NCI-H446 treated with DMSO at 0.1 percent for 48 hours (cell line): Measurements from ENCODE around the gene CHST11.

Experiments
- DNase-seq: peaks from one replicate; lab custom pipeline; 2025; lab: John Stamatoyannopoulos, UW

CHST11 gene

DNA sequence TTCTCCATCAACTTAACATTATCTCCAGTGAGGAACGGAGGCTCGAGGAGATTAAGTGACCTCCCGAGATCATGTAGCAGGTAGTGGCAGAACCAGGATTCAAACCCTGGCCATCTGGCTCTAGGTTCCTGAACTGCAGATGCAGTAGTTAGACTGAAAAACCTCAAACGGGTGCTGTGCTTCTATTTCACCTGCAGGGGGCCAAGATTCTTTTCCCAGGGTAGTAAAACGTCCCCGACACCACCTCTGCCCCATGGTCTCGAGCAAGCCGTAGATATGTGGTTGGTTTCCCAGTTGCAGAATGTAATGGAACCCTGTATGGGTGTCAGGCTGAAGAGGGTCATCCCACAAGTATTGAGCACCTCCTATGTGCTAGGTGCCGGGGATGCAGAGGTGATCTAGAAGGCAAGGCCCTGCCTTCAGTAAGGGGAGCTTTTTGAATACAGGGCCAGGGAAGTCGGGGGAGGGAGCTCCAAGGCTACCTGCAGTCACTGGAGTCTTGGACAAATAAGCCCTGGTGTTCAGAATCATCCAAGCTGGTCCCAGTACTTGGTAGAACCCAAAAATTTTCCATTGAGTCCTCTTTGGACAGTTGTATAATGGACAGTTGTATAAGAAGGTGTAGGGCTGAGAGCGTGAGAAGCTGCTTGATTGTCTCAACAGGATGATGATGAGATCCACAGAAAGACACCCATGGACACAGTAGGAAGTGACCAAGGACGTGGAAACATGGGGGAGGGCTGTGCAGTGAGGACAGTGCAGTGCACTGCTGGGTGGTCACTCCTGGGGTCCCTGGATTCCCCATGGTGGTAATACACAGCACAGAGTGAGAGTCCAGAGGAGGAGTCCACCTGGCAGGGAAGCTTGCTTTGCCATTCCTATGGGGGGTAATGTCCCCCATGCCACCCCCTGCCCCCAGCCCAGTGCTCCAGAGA is 197.2 kb downstream of the CHST11 start:
- no peak for DNase-seq

DNA sequence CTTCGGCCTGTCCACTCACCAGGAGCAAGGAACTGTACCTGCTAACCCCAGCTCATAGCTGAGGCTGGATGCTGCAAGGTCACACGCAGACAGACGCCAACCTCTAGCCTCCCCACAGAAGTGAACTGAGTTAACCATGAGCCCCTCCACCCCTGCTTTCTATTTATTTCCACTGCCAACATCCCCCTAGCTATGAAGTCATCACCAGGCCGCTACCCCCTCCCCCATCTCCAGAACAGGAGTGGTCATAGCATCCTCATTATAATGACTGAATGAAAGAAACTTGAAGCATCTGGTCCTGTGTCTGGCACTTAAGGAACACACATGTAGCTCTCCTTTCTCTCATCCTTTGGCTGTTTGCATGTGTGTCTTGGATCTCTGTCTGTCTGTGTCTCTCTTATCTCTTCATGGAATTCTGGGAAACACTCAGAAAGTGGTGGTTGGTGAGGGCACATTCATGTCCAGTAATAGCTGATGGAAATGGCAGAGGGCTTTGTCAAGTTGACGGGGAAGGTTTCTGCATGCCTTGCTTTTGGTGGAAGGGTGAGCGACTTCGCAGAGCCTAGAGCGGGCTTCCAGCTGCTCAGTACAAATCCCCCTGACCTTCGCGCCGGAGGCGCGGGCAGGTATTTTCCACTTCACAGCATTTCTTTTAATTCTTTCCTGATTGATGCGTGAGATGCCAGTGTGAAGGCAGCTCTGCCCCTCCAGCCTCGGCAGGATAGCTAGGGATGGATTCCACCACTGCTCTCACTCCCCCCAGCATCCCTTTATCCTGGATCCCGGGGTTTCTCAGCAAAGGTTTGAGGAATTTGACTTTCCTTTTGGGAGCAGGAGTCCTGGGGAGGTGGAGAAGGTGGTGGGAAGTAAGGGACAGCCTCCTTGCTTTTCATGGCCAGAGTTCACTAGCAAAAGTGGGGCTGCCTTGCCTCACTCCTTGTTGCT is 198.2 kb downstream of the CHST11 start:
- DNase-seq = no peak

DNA sequence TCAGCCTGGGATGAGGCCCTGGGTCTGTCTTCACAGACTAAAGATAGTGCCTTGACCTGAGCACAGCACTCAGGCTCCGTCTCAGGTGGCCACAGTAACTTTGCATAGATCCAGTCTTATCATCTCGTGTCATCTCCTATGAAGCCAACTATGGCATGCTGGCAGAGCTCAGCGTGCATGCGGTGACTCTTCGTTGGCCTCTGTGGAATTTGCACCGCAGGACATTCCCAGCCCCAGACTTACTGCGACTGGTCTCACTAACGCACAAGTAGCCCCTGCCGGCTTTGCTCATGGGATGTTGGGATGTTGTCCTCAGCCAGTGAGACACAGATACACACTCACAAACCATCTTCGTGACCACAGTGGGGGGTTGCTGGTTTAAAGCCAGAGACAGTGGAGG is 199.6 kb downstream of the CHST11 start:
- no peak for DNase-seq

DNA sequence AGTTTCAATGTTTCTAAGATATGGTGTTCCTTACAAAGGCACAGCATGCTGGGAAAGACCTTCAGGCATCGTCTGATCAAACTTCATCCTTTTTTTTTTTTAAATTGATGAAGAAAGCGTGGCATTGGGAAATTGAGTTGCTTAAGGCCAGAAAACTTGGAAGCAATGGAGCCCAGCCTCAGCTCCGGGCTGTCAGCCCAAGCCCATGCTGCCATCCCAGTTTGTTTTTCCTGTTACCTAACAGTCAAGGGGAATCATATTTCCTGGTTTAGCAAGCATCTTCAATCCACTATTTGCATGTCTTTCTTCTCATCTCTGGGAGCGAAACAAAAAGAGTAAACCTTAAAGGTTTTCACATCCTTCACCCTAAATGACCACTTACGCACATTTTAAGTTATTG is 200.2 kb downstream of the CHST11 start:
- no peak for DNase-seq

DNA sequence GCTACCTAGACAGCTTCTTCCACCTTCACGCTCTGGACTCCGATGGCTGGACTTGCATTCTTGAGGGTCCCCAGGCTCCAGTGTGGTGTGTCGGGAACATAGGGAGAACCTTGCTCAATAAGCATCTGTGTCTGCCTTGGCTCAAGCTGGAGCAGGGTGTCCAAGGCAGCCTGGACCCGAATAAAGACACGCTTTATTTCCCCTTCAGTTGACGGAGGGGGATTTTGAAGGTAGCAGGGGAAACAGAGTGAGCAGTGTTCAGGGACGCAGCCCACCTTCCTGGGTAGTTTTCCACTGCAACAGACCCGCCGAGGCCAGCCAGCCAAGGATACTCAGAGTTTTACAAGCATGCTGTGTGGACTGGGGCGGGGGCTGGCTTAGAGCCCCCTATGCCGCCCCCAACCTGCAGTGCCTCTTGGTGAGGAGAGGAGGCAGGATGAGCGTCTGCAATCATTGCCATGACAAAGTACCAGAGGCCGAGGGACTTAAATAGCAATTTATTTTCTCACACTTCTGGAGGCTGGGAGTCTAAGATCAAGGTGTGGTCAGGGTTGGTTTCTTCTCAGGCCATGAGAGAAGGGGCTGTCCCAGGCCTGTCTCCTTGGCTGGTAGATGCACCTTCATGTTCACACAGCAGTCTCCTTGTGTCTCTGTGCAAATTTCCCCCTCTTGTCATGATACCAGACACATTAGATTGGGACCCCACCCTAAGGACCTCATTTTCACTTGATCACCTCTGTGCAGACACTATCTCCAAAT is 201.2 kb downstream of the CHST11 start:
- no peak for DNase-seq

DNA sequence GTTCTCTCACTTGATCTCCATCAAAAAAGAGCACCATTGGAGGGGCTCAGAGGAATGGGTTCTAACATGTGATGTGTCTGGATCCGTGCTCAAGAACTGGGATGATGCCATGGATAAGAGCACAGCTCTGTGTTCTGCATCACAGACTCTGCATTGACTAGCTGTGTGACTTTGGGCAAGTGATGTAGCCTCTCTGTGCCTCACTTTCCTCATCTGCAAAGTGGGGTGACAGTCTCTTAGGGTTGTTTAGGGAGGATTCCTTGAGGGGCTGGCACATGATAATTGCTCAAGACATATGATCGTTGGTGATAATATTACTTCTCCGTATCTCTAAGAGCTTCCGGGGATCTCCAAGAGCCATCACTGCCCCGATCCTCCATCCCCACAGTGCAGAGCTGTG is 202.3 kb downstream of the CHST11 start:
- DNase-seq = no peak

DNA sequence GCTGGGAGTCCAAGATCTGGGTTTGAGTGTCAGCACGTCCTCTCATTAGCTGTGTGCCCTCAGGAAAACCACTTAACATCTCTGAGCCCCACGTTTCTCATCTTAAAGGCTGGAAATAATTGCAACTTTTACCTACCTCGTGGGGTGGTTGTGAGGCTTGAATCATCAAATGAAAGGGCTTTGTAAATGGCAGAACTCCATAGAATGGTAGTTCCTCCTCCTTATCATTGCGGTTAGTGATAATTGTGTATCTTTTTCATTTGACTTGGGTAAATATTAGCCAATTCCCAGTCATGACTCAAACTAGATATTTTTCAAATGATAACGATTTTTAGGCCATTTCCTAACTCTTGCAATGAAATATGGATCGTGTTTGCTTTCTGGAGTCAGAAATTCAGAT is 205.5 kb downstream of the CHST11 start:
- no peak for DNase-seq

DNA sequence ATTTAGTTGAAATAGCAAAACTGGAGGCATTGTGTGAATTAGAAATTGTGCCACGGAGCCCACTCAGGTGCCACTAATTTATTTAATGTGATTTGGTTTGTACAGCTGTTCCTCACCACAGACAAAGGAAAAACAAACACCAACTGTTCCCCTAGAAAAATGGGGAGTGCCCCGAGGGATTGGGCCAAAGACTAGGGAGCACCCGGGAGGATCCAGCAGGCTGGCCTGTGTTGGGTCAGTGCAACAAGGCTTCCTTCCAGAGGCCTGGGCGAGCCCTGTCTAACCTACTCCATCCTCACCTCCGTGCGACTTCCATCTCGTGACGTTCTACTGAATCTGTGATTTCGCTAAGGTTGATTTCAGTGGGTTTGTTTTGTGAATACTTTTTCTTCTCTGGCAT is 206.2 kb downstream of the CHST11 start:
- no peak for DNase-seq

DNA sequence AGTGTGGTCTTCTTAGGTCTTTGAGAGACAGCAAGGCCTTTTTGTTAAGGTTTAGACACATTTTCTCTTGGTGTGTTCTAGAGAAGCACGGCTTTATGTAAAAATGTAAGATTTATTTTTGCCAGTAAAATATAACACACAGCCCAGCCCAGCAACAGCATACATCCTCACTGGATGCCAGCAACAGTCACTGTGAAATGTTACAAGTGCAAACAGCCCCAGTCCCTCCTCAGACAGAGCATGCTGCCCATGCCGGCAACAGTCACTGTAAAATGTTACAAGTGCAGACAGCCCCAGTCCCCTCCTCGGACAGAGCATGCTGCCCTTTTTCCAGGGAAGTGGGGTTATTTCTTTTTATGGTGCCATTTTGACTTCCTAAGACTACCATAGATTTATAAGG is 207.6 kb downstream of the CHST11 start:
- no peak for DNase-seq

DNA sequence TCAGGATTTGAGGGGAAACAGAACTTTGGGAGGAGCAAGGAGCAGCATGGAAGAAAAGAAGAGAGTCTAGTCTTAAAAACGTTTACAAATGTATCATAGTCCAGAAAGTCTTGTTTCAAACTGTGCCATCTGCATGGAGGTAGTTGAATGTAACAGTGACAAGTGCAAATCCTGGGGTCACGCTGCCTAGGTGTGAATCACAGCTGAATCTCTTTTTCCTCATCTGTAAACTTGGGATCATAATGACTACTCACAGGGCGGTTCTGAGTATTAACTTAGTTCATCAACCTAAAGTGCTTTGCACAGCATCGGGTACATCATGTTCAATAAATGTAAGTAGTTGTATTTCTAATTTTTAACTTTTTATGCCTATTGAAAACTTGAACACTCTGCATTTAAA is 208.5 kb downstream of the CHST11 start:
- DNase-seq = no peak

DNA sequence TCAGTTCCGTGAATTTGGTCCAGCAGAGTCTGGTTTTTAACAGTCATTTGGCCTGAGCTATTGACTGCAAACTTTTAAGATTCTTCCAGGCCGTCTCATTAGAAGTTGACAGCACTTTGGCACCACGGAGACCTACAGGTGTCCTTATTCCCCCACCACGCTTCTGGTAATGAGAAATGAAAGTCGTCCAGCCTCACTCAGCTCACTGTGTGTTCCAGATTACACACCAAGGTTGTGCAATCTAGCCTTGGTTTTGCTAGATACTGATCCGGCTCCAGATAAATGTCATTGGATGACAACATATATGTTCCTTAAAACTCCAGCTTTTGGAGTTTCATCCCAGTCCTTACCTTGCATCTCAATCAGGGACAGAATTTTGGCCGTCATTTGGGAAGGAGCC is 210.4 kb downstream of the CHST11 start:
- DNase-seq = no peak

DNA sequence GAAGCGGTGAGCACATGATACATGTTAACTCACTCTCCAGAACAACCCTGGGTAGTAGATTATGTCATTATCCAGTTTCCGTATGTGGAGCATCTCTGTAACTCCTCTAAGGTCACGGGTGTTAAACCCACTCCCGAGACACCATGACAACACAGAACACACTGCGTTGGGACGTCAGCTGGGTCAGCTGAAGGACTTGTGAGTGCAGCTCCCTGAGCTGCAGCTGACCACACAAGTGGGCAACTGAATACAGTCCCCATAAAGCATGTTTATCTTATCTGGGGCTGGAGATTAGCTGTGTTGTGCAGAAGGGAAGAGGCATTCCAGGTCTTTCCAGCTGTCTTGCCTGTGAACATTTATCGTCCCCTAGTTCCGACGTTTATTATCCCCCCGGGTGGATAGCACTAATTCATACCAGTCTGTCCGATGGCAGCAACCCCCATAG is 211.5 kb downstream of the CHST11 start:
- no peak for DNase-seq

DNA sequence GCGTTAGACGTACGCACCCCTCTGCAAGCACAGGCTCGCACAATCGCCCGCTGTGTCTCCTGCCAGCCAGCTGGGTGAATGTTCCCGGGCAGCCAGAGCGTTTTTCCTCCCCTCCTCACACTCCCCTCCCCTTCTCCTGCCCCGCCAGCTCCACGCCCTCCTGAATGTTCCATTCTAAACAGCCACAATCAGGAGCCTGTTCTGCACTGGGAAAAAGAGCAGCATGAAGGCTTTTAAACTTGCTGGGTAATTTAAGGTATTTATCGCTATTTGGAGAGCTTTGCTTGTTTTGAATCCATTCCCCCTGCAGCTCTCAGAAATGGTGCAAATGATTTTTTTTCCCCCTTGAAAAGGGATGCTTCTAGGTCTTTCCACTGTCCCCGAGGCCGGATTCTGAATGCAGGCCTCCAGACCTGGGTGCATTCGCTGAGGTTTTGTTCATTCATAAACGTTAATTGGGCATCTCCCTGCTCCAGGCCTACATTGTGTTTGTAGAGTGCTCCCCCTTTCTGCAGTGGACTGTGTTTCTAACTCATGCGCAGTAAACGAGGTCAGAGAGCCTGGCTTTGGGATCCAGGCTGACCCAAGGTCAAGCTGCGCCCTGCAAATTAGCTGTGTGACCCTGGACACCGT is 212.5 kb downstream of the CHST11 start:
- DNase-seq = peak; percentile 34

DNA sequence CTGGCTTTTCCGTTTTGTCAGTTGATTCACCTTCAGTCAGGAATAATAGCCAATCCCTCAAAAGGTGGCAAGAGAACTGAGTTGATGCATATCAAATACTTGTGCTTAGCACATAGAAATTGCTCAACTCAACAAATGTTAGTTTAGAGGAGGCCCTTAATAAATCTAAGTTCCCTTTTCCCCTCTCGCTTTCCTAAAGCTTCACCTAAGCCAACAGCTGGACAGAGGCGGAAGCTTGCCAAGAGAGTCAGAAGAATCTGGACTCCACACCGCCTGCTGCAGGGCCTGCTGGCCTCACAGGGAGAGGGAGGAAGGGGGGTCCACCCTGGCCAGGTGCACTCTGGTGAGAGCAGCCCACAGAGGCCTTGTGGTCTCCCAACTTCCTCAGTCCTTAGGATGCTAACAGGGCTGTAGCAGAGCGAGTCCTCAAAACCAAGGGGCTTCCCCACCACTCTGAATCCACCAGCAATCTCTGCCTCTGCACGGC is 213.1 kb downstream of the CHST11 start:
- DNase-seq = no peak

DNA sequence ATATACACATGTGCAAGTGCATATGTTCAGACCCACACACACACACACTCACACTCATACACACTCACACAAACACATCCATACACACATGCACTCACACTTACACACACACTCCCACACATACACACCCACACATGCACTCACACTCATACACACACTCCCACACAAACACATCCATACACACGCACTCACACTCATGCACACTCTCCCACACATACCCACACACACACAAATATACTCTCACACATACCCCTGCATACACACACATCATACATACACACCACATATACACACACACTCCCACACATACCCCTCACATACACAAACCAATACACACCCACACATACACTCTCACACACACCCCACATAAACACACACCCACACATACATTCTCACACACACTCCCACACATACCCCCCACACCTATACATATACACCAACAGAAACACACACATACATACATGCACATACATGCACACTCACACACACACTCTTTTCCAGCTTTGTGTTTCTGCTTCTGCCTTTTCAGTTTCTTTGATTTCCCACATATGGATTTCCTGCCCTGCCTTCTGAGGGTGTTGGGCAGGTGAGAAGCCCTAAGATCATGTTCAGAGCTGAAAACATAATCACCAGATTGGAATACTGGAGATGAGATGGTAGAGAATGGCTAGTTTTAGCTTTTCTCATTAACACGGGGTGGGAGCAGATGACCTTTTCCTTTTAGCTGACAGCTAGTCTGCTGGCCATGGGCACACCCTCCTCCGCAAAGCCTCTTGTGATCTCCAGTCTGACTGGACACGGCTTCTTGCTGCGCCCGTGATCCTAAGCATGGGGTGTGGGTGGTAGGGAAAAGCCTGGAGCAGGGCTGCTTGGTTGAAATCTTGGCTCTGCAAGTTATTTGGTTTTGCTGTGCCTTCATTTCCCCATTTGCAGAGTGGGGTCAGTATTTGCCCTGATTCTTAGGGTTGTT is 214.0 kb downstream of the CHST11 start:
- no peak for DNase-seq

DNA sequence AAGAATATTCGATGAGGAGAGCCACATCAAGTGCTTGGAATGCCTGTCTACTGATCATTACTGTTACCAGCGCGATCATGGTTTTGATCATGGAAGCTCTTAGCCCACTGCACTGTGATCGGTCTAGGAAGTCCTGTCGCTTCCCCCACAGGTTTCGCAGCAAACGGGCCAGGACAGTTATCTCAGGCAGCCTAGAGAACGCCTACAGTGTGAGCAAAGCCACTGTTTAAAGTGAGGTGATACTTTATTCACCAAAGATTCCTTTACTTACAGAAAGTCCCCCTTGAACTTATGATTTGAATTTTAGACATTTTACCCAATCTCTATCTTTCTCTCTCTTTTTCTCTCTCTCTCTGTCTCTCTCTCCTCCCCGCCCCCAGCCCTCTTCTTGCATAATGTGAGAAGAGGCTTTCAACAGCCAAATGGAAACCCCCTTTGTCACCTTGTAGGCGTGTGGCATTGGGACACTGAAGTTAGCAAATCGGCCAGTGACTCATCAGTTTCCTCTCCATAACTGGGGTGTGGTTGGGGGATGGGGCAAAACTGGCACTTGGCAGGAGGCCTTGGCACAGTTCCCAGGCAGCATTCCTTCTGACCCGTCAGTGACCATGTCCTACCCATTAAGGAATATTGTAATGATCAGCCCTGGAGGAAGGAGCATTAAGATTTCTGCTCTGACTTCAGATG is 214.8 kb downstream of the CHST11 start:
- no peak for DNase-seq

DNA sequence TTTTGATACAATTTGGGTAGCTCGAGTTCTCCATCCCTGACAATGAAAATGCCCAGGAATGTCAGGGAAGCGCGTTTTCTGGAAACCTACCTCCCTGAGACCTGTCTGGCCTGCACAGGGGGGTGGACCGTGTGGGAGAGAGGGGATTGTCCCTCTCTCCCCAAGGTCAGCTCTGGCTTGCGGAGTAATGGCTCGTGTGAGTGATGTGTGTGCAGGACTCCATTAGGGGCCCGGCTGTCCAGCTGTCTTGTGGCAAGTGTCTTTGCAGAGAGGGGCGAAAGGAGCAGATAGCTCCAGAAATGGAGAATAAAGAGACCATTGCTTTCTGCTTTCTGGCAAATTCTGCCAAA is 215.3 kb downstream of the CHST11 start:
- no peak for DNase-seq

DNA sequence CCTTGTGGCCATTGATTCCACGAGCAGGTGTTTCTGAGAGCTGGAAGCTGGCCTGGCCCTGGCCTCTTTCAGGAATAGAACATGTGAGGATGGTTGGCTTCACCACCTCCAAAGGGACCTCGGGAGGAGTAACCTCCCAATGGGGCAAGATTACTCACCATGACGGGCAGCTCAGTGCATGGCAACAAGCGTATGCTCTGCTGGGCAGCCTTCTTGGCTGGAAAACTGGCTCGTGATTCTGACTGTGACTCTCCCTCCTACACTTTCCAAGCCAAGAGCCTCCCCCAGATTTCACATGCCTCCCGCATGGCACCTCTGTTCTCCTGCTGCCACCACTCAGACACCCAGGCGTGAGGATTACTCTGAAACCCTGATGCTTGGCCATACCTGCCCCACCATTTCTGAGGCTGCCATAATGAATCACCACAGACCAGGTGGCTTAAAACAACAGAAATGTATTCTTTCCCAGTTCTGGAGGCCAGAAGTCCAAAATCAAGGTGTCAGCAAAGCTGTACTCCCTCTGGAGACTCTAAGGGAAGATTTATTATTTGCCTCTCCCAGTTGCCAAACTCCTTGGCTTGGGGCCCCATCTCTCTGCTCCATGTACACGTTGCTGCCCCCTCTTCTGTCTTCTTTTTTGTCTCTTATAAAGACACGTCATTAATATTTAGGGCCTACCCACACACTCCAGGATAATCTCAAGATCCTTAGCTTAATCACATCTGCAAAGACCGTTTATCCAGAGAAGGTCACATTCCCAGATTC is 215.9 kb downstream of the CHST11 start:
- DNase-seq = peak; percentile 85

DNA sequence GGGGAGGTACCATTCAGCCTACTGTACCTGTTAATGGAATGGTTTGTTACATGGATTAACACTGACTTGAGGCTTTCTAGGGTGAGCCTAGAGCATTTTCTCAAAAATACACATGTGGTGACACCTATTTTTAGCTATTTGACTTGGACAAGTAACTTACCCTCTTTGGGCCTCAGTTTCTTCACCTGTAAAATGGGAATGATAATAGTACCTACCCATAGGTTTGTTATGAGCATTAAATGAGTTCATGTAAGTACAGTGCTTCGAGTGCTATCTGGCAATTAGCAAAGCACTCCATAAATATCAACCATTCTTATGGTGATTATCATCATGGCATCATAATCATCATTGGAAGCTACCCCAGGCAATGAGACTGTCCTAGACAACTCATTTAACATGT is 216.5 kb downstream of the CHST11 start:
- DNase-seq = no peak
